Skeletal muscle cell (primary cell): Measurements from ENCODE around the gene UHRF1.
A peak's percentile ranks its signal among the peaks of the same experiment; 100 is the strongest.
"Not testable (repeated sequence)": the region's sequence is repeated elsewhere in the genome, so short reads cannot be mapped to it uniquely, and the experiment has no call there.

Experiments
- DNase-seq: peaks from one replicate; pipeline ENCODE4 v3.0.0-alpha.2; 2010; ENCODE audit warnings: low read depth
- H3K4me3 ChIP-seq: 2 replicates; pipeline ENCODE4 v1.5.1; 2011; ENCODE audit warnings: low read depth, mild to moderate bottlenecking, control low read depth, low read length, moderate library complexity

UHRF1 gene

GRCh38 chr19:4909156-4909896 is at the start of gene UHRF1:
Gene UHRF1 (plus strand): TSS chr19:4909501. CDS start chr19:4910886, 1,385 bp downstream.
- DNase-seq, result no peak
- peak within 1 kb of the TSS; percentile 65 for H3K4me3 ChIP-seq

DNA sequence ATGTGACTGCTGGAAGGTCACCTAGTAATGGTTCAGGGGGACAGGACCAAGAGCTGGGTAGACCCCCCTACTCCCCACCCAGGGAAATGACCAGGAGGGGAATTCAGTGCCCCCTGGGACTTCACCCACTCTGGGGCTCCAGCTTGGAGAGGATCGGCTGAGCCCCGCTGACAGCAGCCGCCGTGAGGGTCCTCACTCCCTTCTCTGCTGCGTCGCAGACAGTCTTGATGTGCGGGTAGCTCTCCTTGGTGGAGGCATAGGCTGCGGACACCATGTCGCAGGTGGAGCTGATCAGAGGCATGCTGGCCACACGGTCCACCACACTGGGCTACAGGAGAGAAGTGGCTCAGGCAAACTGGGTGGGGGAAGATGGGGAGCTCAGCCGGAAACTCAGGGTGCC is 49.6 kb upstream of the UHRF1 start:
- DNase-seq, result no peak
- H3K4me3 ChIP-seq, result no peak overlapping the region

- no peak overlapping the region for H3K4me3 ChIP-seq
These were observed 48.2 kb upstream of the UHRF1 start for GRCh38 chr19:4861147-4861546.

GRCh38 chr19:4866595-4867424 is 42.5 kb upstream of the UHRF1 start:
- H3K4me3 ChIP-seq, result peak overlapping the region; percentile 89
- DNase-seq, result no peak

More at GRCh38 chr19:4861147-4861546, 48.2 kb upstream of the UHRF1 start:
- DNase-seq, result no peak

DNA sequence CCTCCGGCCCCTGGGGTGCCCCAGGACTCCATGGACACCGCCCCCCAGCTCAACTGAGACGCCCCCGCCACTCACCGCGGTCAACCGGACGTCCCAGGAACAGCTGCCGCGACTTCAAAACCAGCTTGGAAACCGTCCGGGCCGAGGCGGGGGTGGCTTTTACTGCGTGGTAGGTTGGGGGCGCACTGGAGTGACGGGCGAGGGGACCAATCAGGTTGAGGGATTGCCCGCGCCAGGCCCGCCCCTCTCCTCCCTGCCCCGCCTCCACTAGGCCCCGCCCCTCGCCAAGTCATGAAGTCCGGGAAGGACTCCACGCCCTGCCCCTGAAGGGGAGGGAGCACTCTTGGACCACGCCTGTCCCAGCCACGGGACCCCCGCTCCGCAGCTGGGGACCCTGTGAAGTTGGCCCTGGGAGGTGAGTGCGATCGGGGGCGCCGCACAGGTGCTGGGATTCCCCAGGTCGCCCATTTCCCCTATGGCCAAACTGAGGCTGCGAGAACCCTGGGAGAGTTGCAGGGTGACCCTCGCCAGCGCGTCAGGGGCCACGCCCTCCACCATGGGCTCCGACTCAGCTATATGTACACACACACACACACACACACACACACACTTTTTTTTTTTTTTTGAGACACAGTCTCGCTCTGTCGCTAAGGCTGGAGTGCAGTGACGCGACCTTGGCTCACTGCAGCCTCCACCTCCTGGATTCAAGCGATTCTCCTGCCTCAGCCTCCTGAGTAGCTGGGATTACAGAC is 41.6 kb upstream of the UHRF1 start, which contains the start of gene PLIN3:
Gene PLIN3, minus strand, starts transcription at position 134 of the 752 bp plus-strand sequence. CDS start 6,273 bp downstream, outside the sequence.
- peak; percentile 80 for DNase-seq
- peak within 1 kb of the TSS; percentile 89 for H3K4me3 ChIP-seq

DNA sequence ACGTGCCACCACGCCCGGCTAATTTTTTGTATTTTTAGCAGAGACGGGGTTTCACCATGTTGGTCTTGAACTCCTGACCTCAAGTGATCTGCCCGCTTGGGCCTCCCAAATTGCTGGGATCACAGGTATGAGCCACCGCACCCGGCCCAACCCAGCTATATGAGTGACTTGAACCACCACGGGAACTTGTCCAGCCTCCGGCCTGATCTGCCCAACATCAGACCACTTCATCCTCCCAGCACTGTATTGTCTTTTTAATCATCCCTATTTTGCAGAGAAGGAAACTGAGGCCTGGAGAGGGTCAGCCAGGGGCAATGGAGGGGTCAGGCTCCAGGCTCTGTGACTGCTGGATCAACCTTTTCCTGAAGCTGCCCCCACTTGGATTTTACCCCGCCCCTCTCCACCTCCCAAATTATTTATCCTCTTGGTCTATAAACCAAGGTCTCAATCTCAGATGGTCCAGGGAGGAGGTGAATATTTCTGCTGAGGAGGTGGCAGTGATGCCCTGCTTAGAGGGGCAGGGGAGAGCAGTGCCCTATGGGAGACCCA is 40.9 kb upstream of the UHRF1 start:
- no peak overlapping the region for H3K4me3 ChIP-seq
- DNase-seq, result no peak

- H3K4me3 ChIP-seq, result no peak overlapping the region
- peak; percentile 84 for DNase-seq
These were observed 39.1 kb upstream of the UHRF1 start for GRCh38 chr19:4870025-4870700.

DNA sequence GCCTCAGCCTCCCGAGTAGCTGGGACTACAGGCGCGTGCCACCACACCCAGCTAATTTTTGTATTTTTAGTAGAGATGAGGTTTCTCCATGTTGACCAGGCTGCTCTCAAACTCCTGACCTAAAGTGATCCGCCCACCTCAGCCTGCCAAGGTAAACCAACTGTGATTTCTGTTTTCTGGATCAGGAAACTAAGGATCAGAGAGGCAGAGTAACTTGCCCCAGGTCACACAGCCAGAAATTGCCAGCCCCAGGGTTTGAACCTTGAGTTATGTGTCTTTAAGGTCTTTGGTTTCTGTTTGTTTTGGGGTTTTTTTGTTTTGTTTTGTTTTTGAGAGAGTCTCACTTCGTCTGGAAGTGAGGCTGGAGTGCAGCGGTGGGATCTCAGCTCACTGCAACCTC is 37.6 kb upstream of the UHRF1 start:
- no peak for DNase-seq
- no peak overlapping the region for H3K4me3 ChIP-seq

DNA sequence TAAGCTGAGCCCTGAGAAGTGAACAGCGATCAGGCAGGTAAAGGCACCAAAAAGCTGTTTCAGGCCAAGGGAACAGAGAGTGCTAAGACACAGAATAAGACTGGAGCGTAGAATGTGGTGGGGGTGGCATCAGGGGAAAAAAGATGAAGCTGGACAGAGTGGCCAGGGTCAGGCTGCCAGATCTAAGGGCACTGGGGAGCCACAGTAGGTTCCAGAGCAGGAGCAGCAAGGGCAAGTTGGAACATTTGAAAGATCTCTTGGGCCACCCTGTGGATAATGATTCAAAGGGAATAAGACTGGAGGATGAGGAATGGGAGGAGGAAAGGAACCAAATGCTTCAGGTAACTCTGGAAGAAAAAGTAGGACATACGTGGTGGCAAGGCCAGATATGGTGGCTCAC is 35.4 kb upstream of the UHRF1 start:
- DNase-seq, result no peak
- H3K4me3 ChIP-seq, result no peak overlapping the region

GRCh38 chr19:4877753-4878490 is 31.4 kb upstream of the UHRF1 start:
- DNase-seq, result peak; percentile 57
- H3K4me3 ChIP-seq, result no peak overlapping the region

- no peak overlapping the region for H3K4me3 ChIP-seq
- DNase-seq, result peak; percentile 20
These were observed 30.8 kb upstream of the UHRF1 start for GRCh38 chr19:4878491-4878968.

GRCh38 chr19:4879041-4879440 is 30.3 kb upstream of the UHRF1 start:
- DNase-seq, result no peak
- H3K4me3 ChIP-seq, result no peak overlapping the region

DNA sequence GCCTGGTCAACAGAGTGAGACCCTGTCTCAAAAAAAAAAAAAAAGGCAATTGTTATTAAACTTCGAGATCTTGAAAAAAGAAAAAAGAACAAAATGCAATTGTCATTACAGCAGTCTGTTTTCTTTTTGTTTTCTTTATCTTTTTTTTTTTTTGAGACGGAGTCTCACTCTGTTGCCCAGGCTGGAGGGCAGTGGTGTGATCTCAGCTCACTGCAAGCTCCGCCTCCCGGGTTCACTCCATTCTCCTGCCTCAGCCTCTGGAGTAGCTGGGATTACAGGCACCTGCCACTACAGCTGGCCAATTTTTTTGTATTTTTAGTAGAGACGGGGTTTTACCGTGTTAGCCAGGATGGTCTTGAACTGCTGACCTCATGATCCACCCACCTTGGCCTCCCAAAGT is 26.4 kb upstream of the UHRF1 start:
- not testable (repeated sequence) for H3K4me3 ChIP-seq, DNase-seq

DNA sequence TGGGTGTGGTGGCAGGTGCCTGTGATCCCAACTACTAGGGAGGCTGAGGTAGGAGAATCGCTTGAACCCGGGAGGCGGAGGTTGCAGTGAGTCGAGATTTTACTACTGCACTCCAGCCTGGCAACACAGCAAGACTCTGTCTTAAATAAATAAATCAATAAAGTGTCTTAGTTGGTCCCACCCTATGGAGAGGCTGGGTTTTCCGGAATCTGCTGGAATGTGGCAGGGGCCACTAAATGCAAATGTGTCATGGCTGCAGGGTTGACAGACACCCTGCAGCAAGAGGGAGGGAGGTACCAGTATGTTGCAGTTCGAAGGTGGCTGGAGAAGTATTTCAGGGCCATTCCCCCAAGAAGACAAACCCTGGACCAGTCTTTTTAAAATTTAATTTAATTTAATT is 24.3 kb upstream of the UHRF1 start:
- not testable (repeated sequence) for H3K4me3 ChIP-seq, DNase-seq

DNA sequence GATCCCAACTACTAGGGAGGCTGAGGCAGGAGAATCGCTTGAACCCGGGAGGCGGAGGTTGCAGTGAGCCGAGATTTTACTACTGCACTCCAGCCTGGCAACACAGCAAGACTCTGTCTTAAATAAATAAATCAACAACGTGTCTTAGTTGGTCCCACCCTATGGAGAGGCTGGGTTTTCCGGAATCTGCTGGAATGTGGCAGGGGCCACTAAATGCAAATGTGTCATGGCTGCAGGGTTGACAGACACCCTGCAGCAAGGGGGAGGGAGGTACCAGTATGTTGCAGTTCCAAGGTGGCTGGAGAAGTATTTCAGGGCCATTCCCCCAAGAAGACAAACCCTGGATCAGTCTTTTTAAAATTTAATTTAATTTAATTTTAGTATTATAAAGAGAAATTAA is 21.5 kb upstream of the UHRF1 start:
- H3K4me3 ChIP-seq, DNase-seq: not testable (repeated sequence)

- no peak overlapping the region for H3K4me3 ChIP-seq
- no peak for DNase-seq
These were observed 20.1 kb upstream of the UHRF1 start for GRCh38 chr19:4889034-4889815.

GRCh38 chr19:4891066-4891465 is 18.2 kb upstream of the UHRF1 start:
- H3K4me3 ChIP-seq, result no peak overlapping the region
- DNase-seq, result no peak
